A673 (cell line): ENCODE measurements around the gene SLC26A11.

ENCODE experiments used
- EZH2 ChIP-seq: fragments of 200-600 bp; sonication (generic); IDR thresholded peaks from 2 replicates; pipeline ENCODE4 v1.6.1; 2017; ENCODE audit warnings: borderline replicate concordance, low read depth, mild to moderate bottlenecking, mixed read lengths, antibody characterized with exemption, low read length; ENCODE audit not compliant: poor library complexity, severe bottlenecking
- TF ChIP-seq, protein P1 (sequence below): fragments of 300-800, 200-600 bp; sonication (generic); conservative IDR thresholded peaks from 2 replicates; pipeline ENCODE4 v1.5.1; 2017; ENCODE audit warnings: low read depth, mild to moderate bottlenecking, antibody characterized with exemption, low read length, moderate library complexity, mixed read lengths

DNA sequence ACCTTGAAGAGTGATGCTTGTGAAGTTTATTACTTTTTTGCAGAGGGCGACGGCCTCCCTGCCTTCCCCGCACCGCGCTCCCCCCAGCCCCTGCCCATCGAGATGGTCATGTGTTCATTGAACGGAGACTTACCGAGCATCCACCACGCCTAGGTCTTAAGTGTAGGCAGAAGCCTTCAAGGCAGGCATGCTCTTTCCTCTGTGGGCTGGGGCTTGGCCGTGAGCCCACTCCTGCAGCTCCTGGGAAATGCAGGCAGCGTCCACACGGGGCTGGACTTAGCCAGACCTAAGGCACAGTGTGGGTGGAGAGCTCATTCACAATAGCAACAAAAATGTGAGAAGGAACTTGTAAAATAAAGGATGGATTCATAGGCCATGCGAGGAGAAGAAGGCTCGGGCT, 59.7 kb downstream of the SLC26A11 start:
- TF ChIP-seq, protein P1, sequence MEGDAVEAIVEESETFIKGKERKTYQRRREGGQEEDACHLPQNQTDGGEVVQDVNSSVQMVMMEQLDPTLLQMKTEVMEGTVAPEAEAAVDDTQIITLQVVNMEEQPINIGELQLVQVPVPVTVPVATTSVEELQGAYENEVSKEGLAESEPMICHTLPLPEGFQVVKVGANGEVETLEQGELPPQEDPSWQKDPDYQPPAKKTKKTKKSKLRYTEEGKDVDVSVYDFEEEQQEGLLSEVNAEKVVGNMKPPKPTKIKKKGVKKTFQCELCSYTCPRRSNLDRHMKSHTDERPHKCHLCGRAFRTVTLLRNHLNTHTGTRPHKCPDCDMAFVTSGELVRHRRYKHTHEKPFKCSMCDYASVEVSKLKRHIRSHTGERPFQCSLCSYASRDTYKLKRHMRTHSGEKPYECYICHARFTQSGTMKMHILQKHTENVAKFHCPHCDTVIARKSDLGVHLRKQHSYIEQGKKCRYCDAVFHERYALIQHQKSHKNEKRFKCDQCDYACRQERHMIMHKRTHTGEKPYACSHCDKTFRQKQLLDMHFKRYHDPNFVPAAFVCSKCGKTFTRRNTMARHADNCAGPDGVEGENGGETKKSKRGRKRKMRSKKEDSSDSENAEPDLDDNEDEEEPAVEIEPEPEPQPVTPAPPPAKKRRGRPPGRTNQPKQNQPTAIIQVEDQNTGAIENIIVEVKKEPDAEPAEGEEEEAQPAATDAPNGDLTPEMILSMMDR, result no peak
- TF ChIP-seq EZH2, result no peak
